GM13976 (cell line): ENCODE results near the gene DNM1L.

ENCODE experiments used
- DNase-seq: peaks from one replicate; pipeline ENCODE4 v3.0.0; 2012; ENCODE audit warnings: low spot score
- CTCF ChIP-seq: IDR thresholded peaks from 2 replicates; pipeline ENCODE4 v1.5.1; 2012; ENCODE audit warnings: borderline replicate concordance, mild to moderate bottlenecking; ENCODE audit not compliant: insufficient read depth; ENCODE audit errors: extremely low read depth, missing control alignments, control extremely low read depth
- in situ Hi-C: fragments of 300-500 bp; cut with MboI; formaldehyde crosslinking; loops from one replicate; pipeline ENCODE4 v1.12.0; 2022; ENCODE audit warnings: low sequenced_read_pairs, mixed read lengths, inconsistent platforms; ENCODE audit not compliant: unreplicated experiment

DNM1L gene

GRCh38 chr12:32702473-32702872, 23.4 kb downstream of the DNM1L start:
- no peak for DNase-seq
- in situ Hi-C loops: no loop called here
- no peak for TF ChIP-seq CTCF

GRCh38 chr12:32702946-32703345, 23.8 kb downstream of the DNM1L start:
- no peak for TF ChIP-seq CTCF
- DNase-seq: no peak
- in situ Hi-C loops: no loop called here

GRCh38 chr12:32705783-32706182, 26.7 kb downstream of the DNM1L start:
- no peak for DNase-seq
- no peak for TF ChIP-seq CTCF
- in situ Hi-C loops: no loop called here

GRCh38 chr12:32706335-32707024, 27.4 kb downstream of the DNM1L start:
- DNase-seq: no peak
- in situ Hi-C loops: no loop called here
- no peak for TF ChIP-seq CTCF

- no peak for TF ChIP-seq CTCF
- in situ Hi-C loops: no loop called here
- no peak for DNase-seq
Measured at GRCh38 chr12:32708926-32709325, 29.8 kb downstream of the DNM1L start.

GRCh38 chr12:32714772-32715171, 35.7 kb downstream of the DNM1L start:
- in situ Hi-C loops: no loop called here
- DNase-seq: no peak
- no peak for TF ChIP-seq CTCF
